T-helper 17 cell (primary cell): ENCODE results near the gene MOG. TPM values are rescaled to one million over a fixed set of nuclear protein-coding genes. Genes with fewer than 3 reads are reported as not detected.
"Not testable (repeated sequence)": the region's sequence is repeated elsewhere in the genome, so short reads cannot be mapped to it uniquely, and the experiment has no call there.

Experiments
- ATAC-seq: fragments of 150-1000 bp; cut with Tn5 transposase; 2 replicates; pipeline ENCODE4 v1.10.0; 2021; ENCODE audit warnings: mild to moderate bottlenecking, moderate library complexity
- DNase-seq, 3 donors: peaks; one replicate each; pipeline versions ENCODE4 v3.0.0 to v3.0.0-alpha.2; 2020 to 2021
- H3K9me3 ChIP-seq: one replicate; pipeline ENCODE4 v1.7.0; 2013; ENCODE audit warnings: low read length, mild to moderate bottlenecking; ENCODE audit not compliant: control insufficient read depth, poor library complexity, severe bottlenecking
- H3K27ac Mint-ChIP-seq: one replicate; pipeline ENCODE4 v1.8.0; 2022; ENCODE audit warnings: mild to moderate bottlenecking, moderate library complexity, mixed read lengths
- H3K27me3 Mint-ChIP-seq: one replicate; pipeline ENCODE4 v1.8.0; 2022; ENCODE audit warnings: mixed read lengths
- H3K36me3 Mint-ChIP-seq: one replicate; pipeline ENCODE4 v1.8.0; 2022; ENCODE audit warnings: low read depth, mixed read lengths
- H3K4me1 Mint-ChIP-seq: one replicate; pipeline ENCODE4 v1.8.0; 2022; ENCODE audit warnings: mild to moderate bottlenecking, mixed read lengths
- H3K4me3 Mint-ChIP-seq: one replicate; pipeline ENCODE4 v1.8.0; 2022; ENCODE audit warnings: mild to moderate bottlenecking, moderate library complexity, mixed read lengths
- total RNA-seq, 4 donors: library from RNA in 2 of 4; stranded (reverse) in 2 of 4; gene quantifications; one replicate each; pipeline ENCODE4 v1.2.3 and lab custom pipeline; 2022 to 2026

Gene MOG
- total RNA-seq, 2 donors from 2014 or later = not detected

DNA sequence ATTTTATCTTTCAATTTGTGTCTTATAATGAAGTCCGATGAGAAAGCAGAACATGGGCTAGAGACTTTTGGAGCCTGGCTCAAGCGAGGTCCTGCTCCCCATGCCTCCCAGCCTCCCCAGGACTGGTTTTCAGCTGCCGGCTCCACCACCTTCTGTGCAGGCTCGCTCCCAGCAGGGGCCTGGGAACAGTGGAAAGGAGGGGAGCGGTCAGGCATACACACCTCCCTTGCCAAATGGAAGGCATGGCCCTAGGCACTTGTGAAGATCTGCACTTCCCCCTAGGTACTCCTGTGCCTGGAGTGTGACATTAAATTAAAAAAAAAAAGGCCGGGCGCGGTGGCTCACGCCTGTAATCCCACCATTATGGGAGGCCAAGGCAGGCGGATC, 4.7 kb upstream of the MOG start:
- Mint-ChIP-seq H3K4me1 (peaks cover 8% of the 10 kb centered on the region), H3K27me3 (peaks cover 18% of the 10 kb centered on the region), H3K4me3 (no peak overlapping the region), H3K36me3 (no peaks in the 10 kb centered on the region), H3K27ac (no peak overlapping the region)
- no peak for ATAC-seq
- H3K9me3 ChIP-seq = no peaks in the 10 kb centered on the region
- no peak for DNase-seq

GRCh38 chr6:29653452-29654038, 3.3 kb upstream of the MOG start:
- no peak overlapping the region for H3K4me3 Mint-ChIP-seq
- H3K4me1 Mint-ChIP-seq = peaks cover 11% of the 10 kb centered on the region
- peak in 1 of 3 donors; percentile 24 for DNase-seq
- H3K27me3 Mint-ChIP-seq = peaks cover 26% of the 10 kb centered on the region
- peaks cover 2% of the 10 kb centered on the region for H3K36me3 Mint-ChIP-seq
- no peaks in the 10 kb centered on the region for H3K9me3 ChIP-seq
- no peak overlapping the region for H3K27ac Mint-ChIP-seq
- no peak for ATAC-seq

DNA sequence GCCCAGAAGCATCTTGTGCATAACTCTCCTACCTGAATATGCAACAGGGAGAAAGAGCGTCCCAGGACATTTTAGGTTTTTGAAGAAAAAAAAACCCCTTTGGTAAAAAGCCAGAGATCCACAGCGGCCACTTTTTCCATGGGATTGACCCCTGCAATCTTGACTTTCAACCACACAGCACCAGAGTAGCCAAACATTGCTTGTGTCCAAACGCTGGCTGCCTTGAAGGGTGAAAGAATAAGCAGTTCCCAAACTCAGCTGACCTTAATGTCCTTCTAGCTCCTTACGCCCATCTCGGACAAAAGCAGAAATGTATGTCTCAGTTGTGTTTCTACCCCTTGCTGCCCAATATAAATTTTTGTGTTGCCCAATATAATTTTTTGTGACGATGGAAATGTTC, 1.2 kb upstream of the MOG start:
- no peak overlapping the region for H3K4me3 Mint-ChIP-seq
- peaks cover 2% of the 10 kb centered on the region for H3K36me3 Mint-ChIP-seq
- DNase-seq = no peak
- peaks cover 8% of the 10 kb centered on the region for H3K4me1 Mint-ChIP-seq
- no peak for ATAC-seq
- no peaks in the 10 kb centered on the region for H3K9me3 ChIP-seq
- H3K27ac Mint-ChIP-seq = no peak overlapping the region
- H3K27me3 Mint-ChIP-seq = peaks cover 38% of the 10 kb centered on the region

GRCh38 chr6:29656157-29656556, 735 bp upstream of the MOG start:
- peaks cover 43% of the 10 kb centered on the region for H3K27me3 Mint-ChIP-seq
- no peaks in the 10 kb centered on the region for H3K9me3 ChIP-seq
- H3K4me1 Mint-ChIP-seq = peaks cover 8% of the 10 kb centered on the region
- H3K36me3 Mint-ChIP-seq = peaks cover 2% of the 10 kb centered on the region
- ATAC-seq (no peak), DNase-seq (no peak)
- no peak overlapping the region for H3K27ac Mint-ChIP-seq
- no peak overlapping the region for H3K4me3 Mint-ChIP-seq

DNA sequence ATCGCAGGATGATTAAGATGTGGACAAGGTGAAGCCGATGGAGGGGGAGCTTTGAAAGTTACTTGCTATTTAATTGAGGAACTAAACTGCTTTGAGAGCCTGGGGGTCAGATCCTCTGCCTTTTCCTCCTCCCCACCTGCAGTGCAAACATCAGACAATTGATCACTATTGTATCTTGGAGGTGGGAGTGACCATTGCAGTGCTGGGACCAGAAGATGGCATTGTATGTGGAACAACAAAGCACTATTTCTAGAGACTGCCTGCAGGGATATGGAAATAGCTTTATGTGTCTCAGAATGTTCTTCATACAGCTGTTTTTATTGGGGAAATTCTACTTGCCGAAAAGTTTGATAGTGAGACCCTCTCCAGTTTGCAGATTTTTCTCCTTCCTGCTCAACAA, 4.2 kb downstream of the MOG start:
- peaks cover 2% of the 10 kb centered on the region for H3K36me3 Mint-ChIP-seq
- H3K4me3 Mint-ChIP-seq = no peak overlapping the region
- no peak for DNase-seq
- no peak for ATAC-seq
- H3K27me3 Mint-ChIP-seq = peaks cover 53% of the 10 kb centered on the region
- H3K4me1 Mint-ChIP-seq = peaks cover 4% of the 10 kb centered on the region
- no peaks in the 10 kb centered on the region for H3K9me3 ChIP-seq
- no peak overlapping the region for H3K27ac Mint-ChIP-seq

DNA sequence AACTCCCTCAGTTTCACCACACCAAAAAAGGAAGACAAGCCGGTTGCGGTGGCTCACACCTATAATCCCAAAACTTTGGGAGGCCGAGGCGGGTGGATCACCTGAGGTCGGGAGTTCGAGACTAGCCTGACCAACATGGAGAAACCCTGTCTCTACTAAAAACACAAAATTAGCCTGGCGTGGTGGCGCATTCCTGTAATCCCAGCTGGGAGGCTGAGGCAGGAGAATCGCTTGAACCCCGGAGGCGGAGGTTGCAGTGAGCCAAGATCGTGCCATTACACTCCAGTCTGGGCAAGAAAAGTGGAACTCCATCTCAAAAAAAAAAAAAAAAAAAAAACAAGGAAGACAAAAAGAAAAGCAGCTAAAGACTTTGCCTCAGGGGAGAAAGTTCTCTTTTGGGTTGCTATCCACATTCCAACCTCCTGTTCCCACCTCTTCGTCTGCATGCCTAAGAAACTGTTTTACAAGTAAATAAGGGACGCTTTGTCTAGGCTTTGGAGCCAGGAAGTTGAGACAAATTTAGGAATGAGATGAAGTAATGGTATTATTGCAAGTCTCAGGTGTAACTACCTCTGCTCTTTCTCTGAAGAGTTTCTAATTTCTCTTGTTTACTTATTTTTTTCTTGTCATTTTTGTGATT, 4.7 kb downstream of the MOG start:
- H3K9me3 ChIP-seq, H3K4me3 Mint-ChIP-seq, H3K4me1 Mint-ChIP-seq, DNase-seq, H3K27ac Mint-ChIP-seq, ATAC-seq, H3K36me3 Mint-ChIP-seq: not testable (repeated sequence)
- H3K27me3 Mint-ChIP-seq = peaks cover 50% of the 10 kb centered on the region

DNA sequence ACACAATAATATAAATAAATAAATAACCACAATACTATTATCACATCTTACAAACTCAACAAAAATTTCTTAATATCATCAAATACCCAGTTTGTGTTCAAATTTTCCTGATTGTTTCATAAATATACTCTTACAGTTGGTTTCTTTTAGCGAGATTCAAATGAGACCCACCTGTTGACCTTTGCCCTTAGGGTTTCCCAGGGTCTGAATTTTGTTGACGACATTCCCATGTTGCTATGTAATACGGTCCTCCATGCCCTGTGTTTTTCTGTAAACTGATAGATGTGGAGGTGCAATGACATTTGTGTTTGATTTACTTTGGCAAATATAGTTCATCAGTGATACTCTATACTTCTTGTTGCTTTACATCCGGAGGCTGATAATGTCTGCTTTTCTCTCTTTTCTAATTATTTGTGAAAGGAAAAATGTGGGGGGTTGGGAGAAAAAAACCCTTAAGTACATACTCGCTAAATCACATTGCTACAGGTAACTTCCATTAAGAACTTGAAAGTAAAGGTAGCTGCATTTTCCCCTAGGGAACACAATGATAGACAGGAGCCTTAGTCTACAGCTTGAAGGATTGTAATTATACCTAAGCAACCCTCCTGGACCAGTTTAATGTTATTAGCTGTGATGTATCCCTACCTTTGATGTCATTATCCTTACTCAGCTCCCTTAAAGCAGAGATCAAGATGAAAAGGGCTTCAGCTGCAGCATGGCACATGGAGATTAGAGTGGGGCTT, 6.6 kb downstream of the MOG start:
- no peak overlapping the region for H3K27ac Mint-ChIP-seq
- peaks cover under 1% of the 10 kb centered on the region for H3K4me1 Mint-ChIP-seq
- H3K4me3 Mint-ChIP-seq = no peak overlapping the region
- no peak for DNase-seq
- peaks cover 51% of the 10 kb centered on the region for H3K27me3 Mint-ChIP-seq
- no peaks in the 10 kb centered on the region for H3K36me3 Mint-ChIP-seq
- H3K9me3 ChIP-seq = no peaks in the 10 kb centered on the region
- no peak for ATAC-seq

DNA sequence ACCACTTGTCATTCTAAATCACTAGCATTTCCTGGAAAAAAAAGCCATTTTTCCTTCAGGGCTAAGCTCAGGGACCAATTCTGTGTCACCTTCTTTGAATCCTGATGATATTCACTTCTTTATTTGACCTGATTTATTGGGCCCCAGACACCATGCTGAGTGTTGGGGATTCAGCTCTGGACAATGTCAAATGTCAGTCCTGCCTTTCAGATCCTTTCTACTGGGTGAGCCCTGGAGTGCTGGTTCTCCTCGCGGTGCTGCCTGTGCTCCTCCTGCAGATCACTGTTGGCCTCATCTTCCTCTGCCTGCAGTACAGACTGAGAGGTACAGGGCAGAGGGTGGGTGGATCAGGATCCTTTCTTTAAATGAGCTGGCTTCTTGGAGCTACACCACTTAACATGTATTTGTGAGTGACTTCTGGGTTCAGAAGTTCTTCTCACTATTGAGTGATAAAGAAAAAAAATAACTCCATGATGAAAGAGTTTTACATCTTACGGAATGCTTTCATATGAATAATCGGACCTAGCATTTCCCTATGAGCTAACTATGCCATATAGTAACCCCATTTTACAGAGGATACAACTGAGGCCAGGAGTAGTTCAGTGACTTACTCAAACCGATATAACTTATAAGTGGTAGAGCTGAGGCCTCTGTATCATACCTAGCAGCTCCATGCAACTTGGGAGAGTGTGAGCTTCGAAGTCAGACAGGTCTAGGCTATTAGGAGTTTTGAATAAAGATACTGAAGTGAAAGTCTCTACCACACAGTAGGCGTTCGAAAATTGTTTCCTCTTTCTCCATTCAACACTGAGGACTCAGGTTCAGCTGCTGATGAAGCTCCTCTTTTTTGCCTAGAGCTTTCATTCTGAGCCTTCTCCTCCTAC, 9.3 kb downstream of the MOG start:
- no peaks in the 10 kb centered on the region for H3K36me3 Mint-ChIP-seq
- H3K4me3 Mint-ChIP-seq = no peak overlapping the region
- no peak overlapping the region for H3K27ac Mint-ChIP-seq
- no peak for DNase-seq
- no peaks in the 10 kb centered on the region for H3K9me3 ChIP-seq
- no peak for ATAC-seq
- H3K27me3 Mint-ChIP-seq = peaks cover 42% of the 10 kb centered on the region
- H3K4me1 Mint-ChIP-seq = no peaks in the 10 kb centered on the region

GRCh38 chr6:29666826-29667130, 9.9 kb downstream of the MOG start:
- Mint-ChIP-seq H3K4me3 (no peak overlapping the region), H3K27ac (no peak overlapping the region), H3K36me3 (no peaks in the 10 kb centered on the region), H3K4me1 (no peaks in the 10 kb centered on the region), H3K27me3 (peaks cover 45% of the 10 kb centered on the region)
- no peaks in the 10 kb centered on the region for H3K9me3 ChIP-seq
- no peak for DNase-seq
- ATAC-seq = no peak

- ATAC-seq (no peak), DNase-seq (no peak)
- H3K27me3 Mint-ChIP-seq = peaks cover 42% of the 10 kb centered on the region
- H3K4me1 Mint-ChIP-seq = no peaks in the 10 kb centered on the region
- no peaks in the 10 kb centered on the region for H3K36me3 Mint-ChIP-seq
- H3K9me3 ChIP-seq = no peaks in the 10 kb centered on the region
- H3K27ac Mint-ChIP-seq = no peak overlapping the region
- H3K4me3 Mint-ChIP-seq = no peak overlapping the region
Observed at GRCh38 chr6:29667158-29667557, 10.3 kb downstream of the MOG start.

DNA sequence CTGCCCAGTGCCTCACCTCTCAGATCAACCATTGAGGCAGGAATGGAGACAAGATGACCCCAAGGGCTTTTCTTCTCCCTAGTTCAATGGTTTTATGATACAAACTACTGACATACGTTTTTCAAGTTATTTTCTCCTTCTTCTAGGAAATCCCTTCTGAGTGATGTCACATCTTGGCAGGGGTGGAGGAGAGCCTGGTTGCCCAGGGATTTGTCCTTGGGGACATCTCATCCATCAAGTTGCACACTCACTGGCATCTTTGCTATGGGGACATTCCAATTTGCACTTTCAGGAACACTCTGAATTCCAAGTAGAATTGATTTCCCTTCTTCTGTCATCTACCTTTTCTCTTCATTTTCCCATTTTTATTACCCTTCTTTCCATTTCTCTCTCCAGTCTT, 14.1 kb downstream of the MOG start:
- Mint-ChIP-seq H3K4me3 (no peak overlapping the region), H3K27ac (no peak overlapping the region), H3K27me3 (peaks cover 26% of the 10 kb centered on the region), H3K36me3 (peaks cover 2% of the 10 kb centered on the region), H3K4me1 (peaks cover 1% of the 10 kb centered on the region)
- no peaks in the 10 kb centered on the region for H3K9me3 ChIP-seq
- DNase-seq (no peak), ATAC-seq (no peak)

DNA sequence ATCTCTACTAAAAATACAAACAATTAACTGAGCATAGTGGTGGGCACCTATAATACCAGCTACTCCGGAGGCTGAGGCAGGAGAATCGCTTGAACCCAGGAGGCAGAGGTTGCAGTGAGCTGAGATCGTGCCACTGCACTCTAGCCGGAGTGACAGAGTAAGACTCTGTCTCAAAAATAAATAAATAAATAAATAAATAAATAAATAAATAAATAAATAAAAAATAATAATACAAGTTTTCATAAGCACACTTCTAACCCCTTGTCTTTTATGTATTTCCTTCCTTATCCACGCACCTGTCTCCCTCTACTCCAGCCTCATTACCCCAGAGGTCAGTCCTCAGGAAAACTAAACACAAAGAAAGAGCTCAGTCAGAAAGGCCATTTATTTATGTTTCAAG, 15.2 kb downstream of the MOG start:
- not testable (repeated sequence) for DNase-seq, H3K27ac Mint-ChIP-seq, H3K4me3 Mint-ChIP-seq, H3K9me3 ChIP-seq, H3K36me3 Mint-ChIP-seq, ATAC-seq
- Mint-ChIP-seq H3K4me1 (peaks cover 10% of the 10 kb centered on the region), H3K27me3 (peaks cover 24% of the 10 kb centered on the region)

DNA sequence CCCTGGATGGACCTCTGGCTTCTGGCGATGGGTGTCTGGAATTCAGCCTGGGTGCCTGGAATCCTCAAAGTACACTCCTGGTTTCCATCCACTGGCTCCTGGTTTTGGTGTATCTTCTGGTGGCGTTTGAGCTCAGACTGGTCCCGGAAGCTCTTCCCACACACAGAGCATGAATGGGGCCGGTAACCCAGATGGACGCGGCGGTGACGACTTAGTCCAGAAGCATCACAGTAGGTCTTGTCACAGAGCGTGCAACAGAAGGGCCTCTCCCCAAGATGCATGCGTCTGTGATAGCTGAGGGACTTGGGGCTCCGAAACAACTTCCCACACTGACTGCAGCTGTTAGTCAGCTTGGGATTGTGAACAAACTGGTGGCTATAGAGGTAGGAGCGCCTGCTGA, 16.3 kb downstream of the MOG start:
- Mint-ChIP-seq H3K27ac (no peak overlapping the region), H3K4me1 (peaks cover 11% of the 10 kb centered on the region), H3K27me3 (peaks cover 18% of the 10 kb centered on the region), H3K36me3 (peaks cover 2% of the 10 kb centered on the region), H3K4me3 (no peak overlapping the region)
- DNase-seq (no peak), ATAC-seq (no peak)
- no peaks in the 10 kb centered on the region for H3K9me3 ChIP-seq
